Stimulated activated CD8-positive, alpha-beta memory T cell treated with anti-CD3 and anti-CD28 coated beads, Interleukin-2, amount 100 ng/mL, for 48 hours (primary cell): Measurements from ENCODE around the gene IDH2.
A peak's percentile ranks its signal among the peaks of the same experiment; 100 is the strongest.

ENCODE experiments used
- DNase-seq, 2 donors: peaks; one replicate each; pipeline ENCODE4 v3.0.0-alpha.2; 2020; ENCODE audit warnings: low read depth in 2 of 2

The IDH2 gene

DNA sequence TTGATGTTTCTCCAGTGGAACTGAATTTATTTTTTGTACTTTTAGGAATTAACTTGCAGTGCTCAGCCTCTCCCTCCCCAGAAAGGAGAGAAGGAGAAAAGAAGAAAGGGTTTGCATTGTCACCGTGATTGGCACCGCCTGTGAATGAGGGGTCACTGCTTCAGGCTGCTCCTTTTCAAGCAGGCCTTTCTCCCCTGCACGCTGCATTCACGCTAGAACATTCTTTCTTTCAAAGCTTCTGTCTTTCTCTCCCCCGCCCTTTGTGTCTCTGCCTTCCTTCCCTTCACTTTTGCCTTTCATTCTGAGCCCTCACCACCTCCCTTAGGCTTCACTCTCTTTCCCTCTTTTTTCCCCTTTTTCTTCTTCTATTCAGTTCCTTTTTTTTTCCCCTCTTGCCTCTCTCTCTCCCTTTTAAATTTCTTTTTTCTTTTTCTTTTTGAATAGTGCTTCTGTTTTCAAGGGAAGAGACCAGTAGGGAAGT, 58.7 kb downstream of the IDH2 start:
- DNase-seq, result no peak

DNA sequence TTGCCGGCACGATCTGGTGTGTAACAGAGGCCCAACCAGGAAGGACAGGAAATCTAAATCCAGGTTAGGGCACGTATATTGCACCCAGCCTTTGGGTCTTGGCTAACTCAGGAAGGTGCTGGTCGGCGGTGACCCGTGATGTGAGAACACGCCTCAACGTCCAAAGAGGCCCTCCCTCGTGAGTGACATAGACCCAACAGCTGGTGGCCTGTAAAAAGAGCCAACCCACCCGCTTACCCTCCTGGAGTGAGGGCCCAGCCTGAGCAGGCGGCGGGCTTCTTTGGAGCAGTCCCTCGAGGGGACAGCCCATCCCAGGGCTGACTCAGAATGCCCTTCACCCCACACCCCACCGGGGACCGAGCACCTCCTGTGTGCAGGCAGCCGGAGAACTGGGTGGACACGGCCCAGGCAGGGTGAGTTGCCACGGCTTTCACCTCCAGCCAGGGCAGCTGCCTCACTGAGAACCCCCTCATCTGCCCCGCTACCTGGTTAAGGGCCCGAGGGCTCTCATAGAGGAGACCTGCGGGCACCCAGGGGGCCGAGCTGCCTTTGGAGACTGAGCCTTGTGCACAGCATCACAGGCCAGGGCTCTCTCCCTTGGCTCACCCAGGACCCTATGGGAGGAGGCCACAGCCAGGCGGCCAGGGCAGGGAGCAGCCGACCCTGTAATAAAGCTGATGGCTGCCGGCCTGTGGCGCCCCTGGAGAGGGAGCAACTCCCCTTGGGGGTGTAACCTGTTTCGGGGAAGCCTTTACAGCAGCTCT, 59.3 kb downstream of the IDH2 start:
- no peak for DNase-seq

DNA sequence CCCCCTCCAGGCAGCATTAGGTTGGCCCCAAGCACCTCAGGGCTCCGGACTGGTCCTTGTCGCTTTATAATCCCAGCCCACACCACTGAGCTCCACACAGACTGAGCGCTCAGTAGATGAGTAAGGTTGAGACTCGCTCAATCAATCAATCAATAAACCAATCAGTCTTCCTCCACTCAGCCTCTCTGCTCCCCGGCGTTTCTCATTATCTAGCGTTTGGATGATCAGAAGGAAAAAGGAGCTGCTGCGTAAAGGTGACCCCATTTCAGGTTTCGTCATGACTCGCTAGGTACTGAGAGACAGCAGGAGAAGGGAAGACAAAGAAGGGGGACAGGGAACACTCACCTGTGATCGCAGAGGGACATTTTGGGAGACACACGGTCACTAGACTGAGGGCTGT, 59.9 kb downstream of the IDH2 start:
- no peak for DNase-seq

DNA sequence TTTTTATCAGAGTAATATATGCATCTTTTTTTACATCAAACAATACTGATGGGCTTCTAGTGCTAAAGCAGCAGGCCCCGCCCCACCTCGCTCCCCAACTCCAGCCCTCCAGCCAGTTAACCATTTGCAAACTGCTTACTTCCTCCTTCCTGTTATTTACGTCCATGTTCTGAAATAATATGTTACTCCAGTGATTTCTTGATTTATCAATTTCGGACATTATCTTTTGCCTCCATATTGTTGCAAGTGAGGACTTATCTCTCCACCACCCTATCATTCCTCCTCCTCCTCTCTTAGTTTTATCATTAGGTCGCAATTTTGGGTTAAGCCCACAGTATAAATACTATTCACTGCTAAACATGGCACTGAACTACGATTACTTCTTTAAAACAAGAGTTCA, 61.6 kb downstream of the IDH2 start:
- no peak for DNase-seq

DNA sequence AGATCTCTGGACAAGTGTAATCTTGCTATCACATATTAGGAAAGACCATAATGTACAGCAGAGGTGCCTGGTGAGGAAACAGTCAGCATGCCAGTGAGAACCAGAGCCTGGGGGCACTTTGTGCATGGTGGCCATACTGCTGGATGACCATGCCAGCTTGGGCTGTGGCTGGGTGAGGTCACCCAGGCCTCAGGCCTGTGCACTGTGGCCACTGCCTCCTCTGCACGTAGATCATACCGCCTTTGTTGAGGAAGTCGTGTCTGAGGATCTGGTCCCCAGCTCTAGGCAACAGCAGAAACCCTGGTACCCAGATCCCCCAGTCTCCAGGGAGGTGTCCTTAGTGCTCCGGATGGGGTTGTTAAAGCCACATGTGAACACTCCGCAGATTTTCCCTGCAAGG, 62.3 kb downstream of the IDH2 start:
- no peak for DNase-seq

DNA sequence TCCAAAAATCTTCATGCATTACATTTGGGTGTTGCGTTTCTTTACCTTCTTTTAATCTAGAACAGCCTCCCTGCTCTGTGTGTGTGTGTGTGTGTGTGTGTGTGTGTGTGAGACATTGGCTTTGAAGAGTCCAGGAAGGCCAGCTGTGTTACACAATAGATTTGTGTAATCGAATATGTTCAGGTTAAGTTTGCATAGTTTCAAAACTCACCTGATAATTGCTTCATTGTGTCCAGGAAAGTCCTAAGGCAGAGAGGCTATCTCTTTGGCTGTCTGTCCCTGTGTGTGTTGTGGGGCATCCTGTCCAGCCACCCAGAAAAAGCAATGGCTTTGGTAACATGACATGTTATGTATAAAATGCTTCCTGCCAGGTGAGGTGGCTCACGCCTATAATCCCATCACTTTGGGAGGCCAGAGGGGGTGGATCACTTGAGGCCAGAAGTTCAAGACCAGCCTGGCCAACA, 63.6 kb downstream of the IDH2 start:
- no peak for DNase-seq

DNA sequence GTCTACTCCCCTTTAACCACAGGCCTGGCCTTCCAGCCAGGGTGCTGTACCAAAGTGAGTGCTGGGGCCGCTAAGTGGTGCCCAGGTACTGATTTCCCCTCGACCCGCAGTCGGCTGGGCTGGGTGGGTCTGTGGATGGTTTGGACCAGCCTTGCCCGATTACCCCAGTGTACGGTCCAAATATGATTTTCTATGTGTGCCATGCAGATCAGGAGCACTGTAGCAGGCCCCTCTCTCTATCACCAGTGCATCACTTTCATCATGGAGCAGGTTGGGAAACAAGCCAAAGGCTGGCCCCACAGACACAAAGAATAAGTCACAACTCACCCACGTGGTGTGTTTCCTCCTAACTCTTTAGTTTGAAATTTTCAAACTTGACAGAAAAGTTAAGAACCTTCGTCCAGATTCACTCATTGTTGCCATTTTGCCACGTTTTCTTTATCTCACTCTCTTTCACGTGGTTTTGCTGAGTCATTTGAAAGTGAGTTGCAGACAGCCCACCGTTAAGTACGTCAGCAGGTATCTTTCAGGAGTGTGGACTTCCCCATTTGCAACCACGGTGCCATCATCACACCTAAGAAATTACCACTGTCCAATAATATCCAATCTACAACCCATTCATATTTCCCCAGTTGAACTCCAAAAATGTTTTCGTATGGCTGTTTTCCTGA, 64.2 kb downstream of the IDH2 start:
- peak in 1 of 2 donors; percentile 39 for DNase-seq

DNA sequence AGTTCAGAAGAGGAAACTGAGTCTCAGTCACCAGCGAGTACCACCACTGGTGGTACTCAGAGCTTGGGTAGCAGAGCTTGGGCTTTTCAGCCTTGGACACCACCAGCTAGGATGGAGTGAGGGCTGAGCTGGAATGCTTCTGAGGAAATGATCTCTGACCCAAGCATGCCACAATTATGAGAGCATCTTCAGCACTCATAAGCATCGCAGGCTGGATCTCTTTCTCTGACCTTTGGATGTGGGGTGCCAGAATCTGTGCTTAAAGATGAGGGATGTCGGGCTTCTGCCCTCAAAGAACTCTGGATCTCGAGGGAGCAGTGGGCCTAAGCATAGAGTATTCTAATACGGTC, 64.8 kb downstream of the IDH2 start:
- DNase-seq, result no peak

DNA sequence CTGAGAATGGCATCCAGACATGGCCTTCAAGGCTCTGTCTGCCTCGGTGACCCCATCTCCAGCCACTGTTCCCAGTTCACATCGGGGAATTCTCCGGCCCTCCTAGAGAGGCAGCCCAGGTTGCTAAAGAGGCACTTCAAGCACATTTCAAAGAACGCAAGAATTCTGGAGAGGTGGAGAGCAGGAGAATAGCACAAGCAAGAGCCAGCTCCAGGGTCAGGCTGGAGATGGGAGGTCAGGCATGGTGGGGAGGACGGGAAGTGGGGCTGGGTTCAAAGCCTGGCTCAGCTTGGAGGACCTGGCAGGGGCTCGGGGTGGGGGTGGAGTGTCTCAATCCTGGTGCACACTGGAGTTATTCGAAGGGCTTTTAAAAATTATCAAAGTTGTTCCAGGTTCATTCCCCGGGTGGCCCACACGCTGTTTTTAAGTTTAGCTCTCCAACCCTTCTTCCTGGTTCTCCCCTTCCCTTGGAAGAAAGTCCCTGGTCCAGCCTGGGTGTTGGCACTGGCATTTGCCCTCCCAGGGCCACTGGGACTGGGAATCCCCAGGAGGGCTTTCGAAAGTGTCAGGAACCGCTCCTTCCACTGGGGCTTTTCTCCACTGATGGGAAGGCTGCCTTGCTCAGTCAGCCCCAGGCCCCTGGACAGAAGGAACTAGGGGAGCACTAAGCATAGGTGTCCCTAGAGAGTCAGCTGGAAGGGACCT, 65.3 kb downstream of the IDH2 start:
- no peak for DNase-seq

DNA sequence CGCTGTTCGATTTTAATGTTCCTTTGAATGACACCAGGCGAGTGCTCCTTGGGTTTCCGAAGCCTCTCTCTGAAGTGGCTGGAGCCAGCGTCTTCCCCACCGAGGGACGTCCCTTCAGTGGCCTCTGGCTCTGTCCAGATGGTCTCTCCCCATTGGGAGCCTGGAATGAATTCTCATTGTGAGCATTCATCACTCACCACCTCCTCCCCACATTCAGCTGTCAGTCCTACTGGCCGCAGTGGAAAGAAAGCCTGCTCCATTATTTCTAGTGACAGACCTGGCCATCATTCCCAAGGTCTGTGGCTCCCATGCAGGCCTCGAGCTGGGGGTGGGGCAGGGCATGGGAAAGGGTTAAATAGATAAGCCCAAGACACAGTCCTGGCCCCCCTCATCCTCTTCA, 65.9 kb downstream of the IDH2 start:
- no peak for DNase-seq

DNA sequence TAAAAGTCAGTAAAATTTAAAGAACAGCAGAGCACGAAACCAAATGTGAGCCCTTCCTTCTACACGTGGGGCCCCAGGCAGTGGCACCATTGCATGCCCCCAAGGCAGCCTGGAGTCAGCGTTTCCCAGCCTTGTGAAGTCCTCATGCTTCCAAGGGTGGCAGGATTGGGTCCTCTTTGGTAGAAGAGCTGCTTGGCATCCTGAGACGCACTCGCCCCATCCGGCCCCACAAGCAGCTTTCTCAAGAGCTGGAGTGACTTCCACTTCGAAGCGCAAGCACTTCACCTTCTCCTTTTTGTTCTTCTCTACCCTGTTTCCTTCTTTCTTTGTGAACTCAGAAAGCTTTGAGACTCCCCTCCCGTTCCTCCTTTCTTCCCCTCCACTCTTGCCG, 66.4 kb downstream of the IDH2 start:
- no peak for DNase-seq

DNA sequence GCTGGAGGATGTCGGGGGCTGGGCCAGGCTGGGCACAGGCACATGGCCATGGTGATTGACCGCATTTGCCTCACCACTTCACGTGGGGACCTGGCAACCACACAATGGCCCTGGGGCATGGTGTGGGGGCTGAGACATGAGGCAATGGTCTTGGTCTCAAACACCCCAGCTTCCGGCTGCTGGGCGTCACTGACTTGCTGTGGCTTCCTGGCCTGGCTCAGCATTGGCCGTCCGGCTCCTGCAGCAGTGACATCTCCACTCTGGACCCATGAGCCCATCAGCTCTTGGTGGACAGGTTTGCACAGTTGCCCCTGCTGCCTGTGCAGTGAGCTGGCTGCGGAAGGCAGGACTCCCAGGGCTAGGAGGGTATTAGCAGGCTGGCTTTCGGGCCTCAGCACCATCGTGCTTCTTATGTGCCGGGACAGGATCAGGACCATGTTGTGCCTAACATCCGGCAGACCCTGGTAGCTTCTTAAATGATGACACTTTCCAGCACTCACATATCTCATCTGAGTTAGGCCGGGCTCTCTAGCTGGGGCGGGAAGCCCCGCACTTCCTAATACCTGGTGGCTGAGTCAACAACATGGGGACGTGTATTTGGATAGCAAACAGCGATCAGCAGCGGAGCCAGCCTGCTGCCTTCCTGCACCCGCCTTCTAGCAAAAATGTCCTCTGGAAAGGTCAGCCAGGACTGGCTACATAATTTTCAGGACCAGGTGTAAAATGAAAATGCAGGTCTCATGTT, 67.0 kb downstream of the IDH2 start:
- DNase-seq, result no peak

DNA sequence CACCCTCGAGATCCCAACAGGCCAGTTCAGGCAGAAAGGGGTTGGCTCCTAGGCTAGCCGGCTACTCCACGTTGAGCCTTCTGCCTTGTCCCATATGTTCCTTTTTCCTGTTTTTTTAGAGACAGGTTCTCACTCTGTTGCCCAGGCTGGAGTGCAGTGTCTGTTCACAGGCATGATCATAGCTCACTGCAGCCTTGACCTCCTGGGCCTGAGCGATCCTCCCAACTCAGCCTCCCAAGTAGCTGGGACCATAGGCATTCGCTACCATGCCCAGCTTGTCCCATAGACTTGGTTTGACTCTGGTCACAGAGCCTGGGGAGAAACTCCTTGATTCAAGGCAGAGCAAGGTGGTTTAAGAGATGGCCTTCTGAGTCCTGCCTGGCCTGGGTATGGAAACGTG, 68.8 kb downstream of the IDH2 start:
- no peak for DNase-seq
